HG02884 (cell line): ENCODE measurements around the gene TMEM256.

ENCODE experiments used
- ATAC-seq: cut with Tn5 transposase; IDR thresholded peaks from one replicate; pipeline ENCODE4 v1.9.1; 2021; ENCODE audit warnings: mild to moderate bottlenecking, moderate library complexity; ENCODE audit not compliant: unreplicated experiment

TMEM256 gene

GRCh38 chr17:7354262-7354843, 49.5 kb downstream of the TMEM256 start:
- ATAC-seq = no peak
